Measurements from ENCODE around the gene NEK3.
A peak's percentile ranks its signal among the peaks of the same experiment; 100 is the strongest.
"Not testable (repeated sequence)": the region's sequence is repeated elsewhere in the genome, so short reads cannot be mapped to it uniquely, and the experiment has no call there.

The NEK3 gene

GRCh38 chr13:52159159-52159982 lies at the start of gene NEK3:
NEK3 (minus strand) TSS chr13:52159597; CDS start chr13:52156191, 3,406 bp downstream.
- ATAC-seq (peak; percentile 76), DNase-seq (peak; percentile 58)

- peak; percentile 82 for ATAC-seq
- not testable (repeated sequence) for DNase-seq
These were observed 49.0 kb upstream of the NEK3 start for GRCh38 chr13:52208384-52208783.

GRCh38 chr13:52207896-52208295 lies 48.5 kb upstream of the NEK3 start:
- DNase-seq, ATAC-seq: not testable (repeated sequence)

GRCh38 chr13:52207337-52207736 lies 47.9 kb upstream of the NEK3 start:
- not testable (repeated sequence) for ATAC-seq

GRCh38 chr13:52204546-52204945 lies 45.1 kb upstream of the NEK3 start:
- ATAC-seq, result not testable (repeated sequence)

More at GRCh38 chr13:52207337-52207736, 47.9 kb upstream of the NEK3 start:
- not testable (repeated sequence) for DNase-seq

GRCh38 chr13:52203864-52204263 lies 44.5 kb upstream of the NEK3 start:
- not testable (repeated sequence) for DNase-seq, ATAC-seq

More at GRCh38 chr13:52204546-52204945, 45.1 kb upstream of the NEK3 start:
- DNase-seq, result not testable (repeated sequence)

GRCh38 chr13:52202506-52202905 lies 43.1 kb upstream of the NEK3 start:
- not testable (repeated sequence) for ATAC-seq, DNase-seq

- not testable (repeated sequence) for DNase-seq, ATAC-seq
These were observed 42.2 kb upstream of the NEK3 start for GRCh38 chr13:52201439-52202193.

GRCh38 chr13:52195401-52195837 lies 36.0 kb upstream of the NEK3 start:
- ATAC-seq, result peak; percentile 67
- peak; percentile 67 for DNase-seq

- ATAC-seq (peak; percentile 94), DNase-seq (peak; percentile 89)
These were observed 34.9 kb upstream of the NEK3 start for GRCh38 chr13:52194184-52194868.

- DNase-seq, ATAC-seq: not testable (repeated sequence)
These were observed 34.3 kb upstream of the NEK3 start for GRCh38 chr13:52193587-52194183.

- not testable (repeated sequence) for DNase-seq
- peak; percentile 84 for ATAC-seq
These were observed 28.2 kb upstream of the NEK3 start for GRCh38 chr13:52187424-52188187.

GRCh38 chr13:52187029-52187423 lies 27.6 kb upstream of the NEK3 start:
- ATAC-seq (no peak), DNase-seq (no peak)

GRCh38 chr13:52181316-52181954 lies 22.0 kb upstream of the NEK3 start:
- not testable (repeated sequence) for DNase-seq
- ATAC-seq, result peak; percentile 23

- no peak for ATAC-seq
- DNase-seq, result no peak
These were observed 20.5 kb upstream of the NEK3 start for GRCh38 chr13:52179925-52180324.

GRCh38 chr13:52177276-52177675 lies 17.9 kb upstream of the NEK3 start:
- DNase-seq (no peak), ATAC-seq (no peak)

- ATAC-seq, result peak; percentile 40
- DNase-seq, result not testable (repeated sequence)
These were observed 14.6 kb upstream of the NEK3 start for GRCh38 chr13:52173970-52174369.

GRCh38 chr13:52173373-52173772 lies 14.0 kb upstream of the NEK3 start:
- DNase-seq (no peak), ATAC-seq (no peak)

GRCh38 chr13:52171686-52172085 lies 12.3 kb upstream of the NEK3 start:
- ATAC-seq, DNase-seq: not testable (repeated sequence)

GRCh38 chr13:52170828-52171391 lies 11.5 kb upstream of the NEK3 start:
- not testable (repeated sequence) for ATAC-seq, DNase-seq

All from stimulated activated naive CD8-positive, alpha-beta T cell treated with anti-CD3 and anti-CD28 coated beads, Interleukin-15, Interleukin-2, amounts not matched to agents 100 U/mL and 50 U/mL, for 24 hours (primary cell).